H1 (cell line): ENCODE results near the gene CAMKK1. TPM values are rescaled to one million over a fixed set of nuclear protein-coding genes. Genes with fewer than 3 reads are reported as not detected.

ENCODE experiments used
- EZH2 ChIP-seq: fragments of 200-600 bp; sonication (generic); IDR thresholded peaks from 2 replicates; pipeline ENCODE4 v1.7.1; 2012; ENCODE audit warnings: low read depth, mild to moderate bottlenecking, moderate library complexity, low read length, inconsistent platforms; ENCODE audit not compliant: severe bottlenecking
- PHF8 ChIP-seq: fragments of 200-600 bp; sonication (generic); conservative IDR thresholded peaks from 2 replicates; pipeline ENCODE4 v1.7.1; 2012; ENCODE audit warnings: low read depth, mild to moderate bottlenecking, inconsistent platforms, low read length, moderate library complexity
- TAF7 ChIP-seq: optimal IDR thresholded peaks from 2 replicates; pipeline ENCODE3; 2011; ENCODE audit warnings: low read depth, mild to moderate bottlenecking, inconsistent platforms, low read length, moderate library complexity, borderline replicate concordance
- polyA plus RNA-seq, 7 experiments: library from polyadenylated mRNA; depleted of rRNA in 3 of 7; stranded (reverse) in 5 of 7; unstranded in 2 of 7; fragments of >200 nt in 5 of 7; fragments of 200-250 nt in 2 of 7; gene quantifications; 1 replicate in 5 of 7; 2 replicates in 1 of 7; 4 replicates in 1 of 7; pipeline versions ENCODE4 v1.2.1 to v1.2.3, GENCODE V29; 2011 to 2013; ENCODE audit warnings: missing spikeins in 2 of 7, mixed read lengths in 2 of 7
- total RNA-seq: library from RNA; stranded (reverse); fragmentation: NEBNext Ultra II Directional; extraction: Animal tissue kit (Norgen Biotek cat#: 25700); gene quantifications from 2 replicates; pipeline ENCODE4 v1.2.1, GENCODE V29; 2021

Gene CAMKK1
- total and polyA plus RNA-seq, 2 of the 8 experiments (the other 6 are each of a cell fraction or from before 2014, with no cell fraction given), result 7.1 to 7.6 TPM

DNA sequence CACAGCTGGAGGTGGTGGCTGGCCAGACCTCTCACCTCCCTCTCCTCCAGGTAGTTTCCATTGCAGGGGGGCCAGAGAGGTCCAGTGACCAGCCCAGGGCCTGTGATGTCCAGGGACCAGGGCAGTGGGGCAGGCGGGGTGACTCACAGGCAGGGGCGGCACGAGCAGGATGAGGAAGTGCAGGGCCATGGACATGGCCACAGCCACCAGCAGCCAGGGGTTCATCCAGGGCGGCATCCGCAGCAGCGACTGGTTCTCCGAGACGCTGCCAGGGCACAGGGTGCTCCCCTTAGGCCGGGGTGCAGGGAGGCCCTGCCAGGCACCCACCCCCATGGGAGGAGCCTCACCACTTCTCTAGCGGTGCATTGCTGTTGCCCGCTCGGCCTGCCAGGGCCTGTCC is 36.3 kb upstream of the CAMKK1 start (continued):
- TF ChIP-seq EZH2 (no peak), TAF7 (no peak), PHF8 (no peak)
